GM12878 (cell line): Measurements from ENCODE around the gene LARGE1. TPM values are rescaled to one million over a fixed set of nuclear protein-coding genes. Genes with fewer than 3 reads are reported as not detected.

Source experiments
- ATAC-seq: fragments of 200-7000 bp; cut with Tn5 transposase; 3 replicates; pipeline ENCODE4 v1.9.1; 2020; ENCODE audit warnings: mild to moderate bottlenecking, moderate library complexity
- BruUV-seq: library from RNA; stranded (reverse); fragments of 400-500 nt; replicated peaks from 2 replicates; lab custom pipeline; 2021; lab: Mats Ljungman, UMichigan
- CTCF ChIA-PET: fragments of 300-600 bp; sonication (Branson Sonifier 250); formaldehyde crosslinking; extraction: SDS; loops from one replicate; lab custom pipeline; 2021; ENCODE audit warnings: inconsistent platforms; lab: Yijun Ruan, JAX
- POLR2A ChIA-PET: fragments of 350-600 bp; formaldehyde crosslinking; extraction: SDS; loops from one replicate; lab custom pipeline; 2021; ENCODE audit warnings: inconsistent platforms; lab: Charles Lee
- RAD21 ChIA-PET: fragments of 300-600 bp; sonication (Branson Sonifier 250); formaldehyde crosslinking; loops from one replicate; lab custom pipeline; 2023; ENCODE audit warnings: antibody characterized with exemption; ENCODE audit not compliant: unreplicated experiment; lab: Charles Lee
- SMC1A ChIA-PET: fragments of 300-600 bp; sonication (Branson Sonifier 250); formaldehyde crosslinking; loops from one replicate; lab custom pipeline; 2023; ENCODE audit not compliant: unreplicated experiment, uncharacterized antibody; lab: Charles Lee
- DNase-seq: peaks from one replicate; pipeline ENCODE4 v3.0.0-alpha.2; 2011; ENCODE audit warnings: low read depth, low spot score
- FAIRE-seq: peaks from 3 replicates; lab custom pipeline; 2011; peaks lifted over from hg19 to GRCh38; lab: Jason Lieb, UNC
- H2AFZ ChIP-seq: 2 replicates; pipeline ENCODE4 v1.6.0; 2011; ENCODE audit warnings: low read depth, low read length, control low read depth; ENCODE audit not compliant: control insufficient read depth
- H3K27ac ChIP-seq: 2 replicates; pipeline ENCODE4 v1.5.1; 2011; ENCODE audit warnings: control low read depth; ENCODE audit not compliant: control insufficient read depth, insufficient read depth
- H3K27me3 ChIP-seq, 2 experiments: replicated peaks in 1 of 2; 2 replicates each; pipeline versions ENCODE4 v1.6.0 to v1.6.1; 2011; ENCODE audit warnings: low read length in 1 of 2; ENCODE audit not compliant: control insufficient read depth in 2 of 2, insufficient read depth in 2 of 2
- H3K36me3 ChIP-seq, 2 experiments: 2 replicates each; pipeline ENCODE4 v1.5.1; 2011; ENCODE audit warnings: low read length in 1 of 2; ENCODE audit not compliant: control insufficient read depth in 2 of 2, insufficient read depth in 2 of 2
- H3K4me1 ChIP-seq: 2 replicates; pipeline ENCODE4 v1.6.1; 2011; ENCODE audit warnings: mild to moderate bottlenecking, low read length, moderate library complexity, mixed read lengths; ENCODE audit not compliant: control insufficient read depth, insufficient read depth
- H3K4me2 ChIP-seq: 2 replicates; pipeline ENCODE4 v1.6.0; 2011; ENCODE audit warnings: control low read depth; ENCODE audit not compliant: control insufficient read depth, insufficient read depth
- H3K4me3 ChIP-seq: fragments of 200-600 bp; sonication (generic); 2 replicates; pipeline ENCODE4 v1.5.1; 2016
- H3K79me2 ChIP-seq: 2 replicates; pipeline ENCODE4 v1.6.0; 2011; ENCODE audit warnings: low read length; ENCODE audit not compliant: control insufficient read depth, insufficient read depth
- H3K9ac ChIP-seq: 2 replicates; pipeline ENCODE4 v1.8.0; 2011; ENCODE audit warnings: low read length, control low read depth, mixed read lengths; ENCODE audit not compliant: control insufficient read depth, insufficient read depth
- H3K9me3 ChIP-seq: replicated peaks from 3 replicates; pipeline ENCODE4 v1.5.1; 2011; ENCODE audit warnings: mild to moderate bottlenecking, low read length; ENCODE audit not compliant: control insufficient read depth, insufficient read depth
- H4K20me1 ChIP-seq: 2 replicates; pipeline ENCODE4 v1.6.0; 2011; ENCODE audit not compliant: control insufficient read depth, insufficient read depth
- E2F8 ChIP-seq: fragments of 450-650 bp; IDR thresholded peaks from 2 replicates; pipeline ENCODE4 v1.6.1; 2018; ENCODE audit warnings: mild to moderate bottlenecking, low read depth, moderate library complexity; ENCODE audit not compliant: partially characterized antibody
- E4F1 ChIP-seq: fragments of 450-650 bp; IDR thresholded peaks from 2 replicates; pipeline ENCODE4 v1.6.1; 2018; ENCODE audit warnings: borderline replicate concordance, mild to moderate bottlenecking; ENCODE audit not compliant: partially characterized antibody
- GABPA ChIP-seq: IDR thresholded peaks from 2 replicates; pipeline ENCODE4 v1.6.1; 2014; ENCODE audit warnings: antibody characterized with exemption, low read depth, mild to moderate bottlenecking, inconsistent platforms
- MXI1 ChIP-seq: fragments of 150-350 bp; IDR thresholded peaks from 2 replicates; pipeline ENCODE4 v1.6.1; 2011; ENCODE audit warnings: low read depth, mild to moderate bottlenecking, inconsistent platforms, low read length, improper control_type of control experiment
- NKRF ChIP-seq: fragments of 450-650 bp; conservative IDR thresholded peaks from 2 replicates; pipeline ENCODE4 v1.6.1; 2017; ENCODE audit warnings: mild to moderate bottlenecking, moderate library complexity
- POU2F2 ChIP-seq: IDR thresholded peaks from 3 replicates; pipeline ENCODE4 v1.6.1; 2011; ENCODE audit warnings: low read depth, mild to moderate bottlenecking, low read length, borderline replicate concordance
- RAD21 ChIP-seq: IDR thresholded peaks from 2 replicates; pipeline ENCODE4 v1.6.1; 2011; ENCODE audit warnings: mild to moderate bottlenecking, low read depth, low read length, moderate library complexity; ENCODE audit not compliant: insufficient read depth
- RUNX3 ChIP-seq: IDR thresholded peaks from 2 replicates; pipeline ENCODE4 v1.6.1; 2012; ENCODE audit warnings: low read length, inconsistent platforms
- SPI1 ChIP-seq: IDR thresholded peaks from 2 replicates; pipeline ENCODE4 v1.6.1; 2011; ENCODE audit warnings: low read depth, mild to moderate bottlenecking, low read length, moderate library complexity, borderline replicate concordance; ENCODE audit not compliant: insufficient read depth
- USF1 ChIP-seq: IDR thresholded peaks from 2 replicates; pipeline ENCODE4 v1.6.1; 2011; ENCODE audit warnings: borderline replicate concordance, low read depth, mild to moderate bottlenecking, moderate library complexity, mixed read lengths, low read length; ENCODE audit not compliant: insufficient read depth; ENCODE audit errors: extremely low read length
- ZNF217 ChIP-seq: fragments of 450-650 bp; IDR thresholded peaks from 2 replicates; pipeline ENCODE4 v1.6.1; 2017; ENCODE audit warnings: antibody characterized with exemption, mild to moderate bottlenecking
- WGBS: methylation state at CpG from one replicate; pipeline ENCODE4 v1.1.6; 2016; ENCODE audit warnings: low lambda C conversion rate; ENCODE audit not compliant: insufficient replicate concordance, insufficient coverage; ENCODE audit errors: missing lambda C conversion rate; 5-methylcytosine and 5-hydroxymethylcytosine counted together
- in situ Hi-C: fragments of 300-500 bp; cut with MboI; formaldehyde crosslinking; loops from 9 replicates; pipeline ENCODE4 v1.14.3; 2018; ENCODE audit warnings: mixed read lengths
- intact Hi-C: fragments of 100-400 bp; cut with micrococcal nuclease; formaldehyde crosslinking; loops from one replicate; pipeline ENCODE4 v1.14.2; 2022; ENCODE audit not compliant: unreplicated experiment
- polyA plus RNA-seq, 11 experiments: library from polyadenylated mRNA; depleted of rRNA in 4 of 11; unstranded in 6 of 11; stranded (reverse) in 5 of 11; fragments of >200 nt; fragmentation: Nextera tagmentation in 4 of 11; fragmentation: Illumina TruSeq in 1 of 11; extraction: Ambion mirVana in 4 of 11; extraction: Trizol in 1 of 11; gene quantifications; 1 replicate in 1 of 11; 2 replicates in 10 of 11; pipeline versions ENCODE4 v1.2.1 to v1.2.3, GENCODE V29; 2011 to 2016; ENCODE audit warnings: inconsistent platforms in 2 of 11, missing spikeins in 2 of 11, low read depth in 1 of 11
- total RNA-seq, 4 experiments: library from RNA; depleted of rRNA in 3 of 4; stranded (reverse); fragments of >200 nt in 3 of 4; fragmentation: Illumina TruSeq in 1 of 4; extraction: Trizol in 1 of 4; gene quantifications; 2 replicates each; pipeline versions ENCODE4 v1.2.1 to v1.2.3, GENCODE V29; 2013 to 2021

The LARGE1 gene
- total and polyA plus RNA-seq, 10 of the 15 experiments (the other 5 are each of a cell fraction or from before 2014, with no cell fraction given), result 3.2 to 41.4 (median 17.3) TPM

- no peaks in the 10 kb centered on the region for H3K79me2 ChIP-seq
- no peak overlapping the region for H2AFZ ChIP-seq
- WGBS, result 97% methylated on average over 3 of the region's 3 CpGs
- no peaks in the 10 kb centered on the region for H3K9me3 ChIP-seq
- no peak for DNase-seq
- in situ Hi-C loops, result no loop called here
- ChIA-PET RAD21 (interaction anchor here (0.7 to 6.4 kb wide), 2 partner anchors 23 to 60 kb away, joined by 3 to 167 read pairs; no protein-coding TSS in a partner anchor), POLR2A (no interaction called here), CTCF (interaction anchor here (9.9 kb wide), 1 partner anchor 22 kb away, joined by 157 read pairs; no protein-coding TSS in a partner anchor), SMC1A (interaction anchor here (7.5 kb wide), 1 partner anchor 22 kb away, joined by 156 read pairs; no protein-coding TSS in a partner anchor)
- FAIRE-seq, result no peak
- no peak overlapping the region for H3K4me2 ChIP-seq
- ATAC-seq, result no peak
- peaks cover 0 to 3% of the 10 kb centered on the region in 2 experiments; a peak in 1 of 4 replicates for H3K36me3 ChIP-seq
- intact Hi-C loops, result no loop called here
- BruUV-seq, result no TSS peak
- H3K9ac ChIP-seq, result no peak overlapping the region
- TF ChIP-seq E2F8, result no peak
- TF ChIP-seq GABPA, result no peak
- TF ChIP-seq USF1, result no peak
- TF ChIP-seq POU2F2, result no peak
- no peak for TF ChIP-seq MXI1
- no peak for TF ChIP-seq RUNX3
- no peak for TF ChIP-seq ZNF217
- TF ChIP-seq SPI1, result no peak
- no peak for TF ChIP-seq RAD21
- TF ChIP-seq NKRF, result no peak
- no peak for TF ChIP-seq E4F1
- TF ChIP-seq, all 136 proteins: peak for 0
- Histone ChIP-seq H3K27ac (no peak overlapping the region), H3K27me3 (no peaks in the 10 kb centered on the region), H3K4me3 (no peak overlapping the region), H4K20me1 (no peaks in the 10 kb centered on the region), H3K4me1 (peaks cover 36% of the 10 kb centered on the region)
Observed at GRCh38 chr22:33296941-33297340, 623.3 kb downstream of the LARGE1 start.
